Measurements from ENCODE around the gene NT5DC1.

Gene NT5DC1

DNA sequence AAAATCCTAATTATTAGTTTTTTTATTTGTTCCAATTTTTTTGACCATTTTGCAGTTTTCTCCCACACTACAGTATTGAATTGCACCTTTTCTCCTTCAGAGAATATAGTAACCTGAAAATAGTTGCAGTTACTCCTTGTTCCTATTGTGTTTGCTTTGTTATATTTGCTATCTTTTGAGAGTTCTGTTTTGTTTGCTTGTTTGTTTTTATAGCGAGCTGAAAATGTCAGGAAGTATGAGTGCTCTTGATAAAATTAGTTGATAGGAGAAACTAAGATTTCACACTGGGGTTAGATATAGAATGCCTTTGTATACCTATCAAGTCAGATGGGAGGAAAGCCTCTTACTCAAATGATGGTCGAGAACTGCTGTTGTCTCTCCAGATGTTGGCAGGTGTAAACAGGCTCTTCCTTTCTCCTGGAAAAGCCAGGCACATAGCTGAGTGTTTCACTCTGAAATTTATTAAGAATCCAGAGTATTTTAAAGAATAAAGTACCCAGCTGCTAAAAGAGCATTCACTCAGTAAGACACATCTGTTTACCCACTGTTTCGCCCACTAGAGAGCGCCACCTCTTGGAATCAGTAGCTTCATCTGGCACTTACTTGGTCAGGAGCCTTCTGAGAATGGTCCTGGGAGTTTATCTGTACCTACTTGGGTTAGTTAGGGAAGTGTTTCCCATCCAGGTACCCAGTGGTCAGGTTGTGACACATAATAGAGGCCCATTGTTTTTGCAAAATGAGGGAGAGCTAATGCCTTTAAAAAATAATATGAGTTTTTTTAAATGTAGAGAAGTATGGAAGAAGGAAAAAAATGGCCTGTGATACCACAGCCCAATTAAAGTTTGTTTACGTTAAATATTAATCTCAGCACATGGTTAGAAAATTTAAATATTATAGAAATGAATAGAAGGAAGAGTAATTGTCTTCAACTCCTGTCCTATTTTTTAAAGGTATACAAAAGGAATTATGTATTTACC is 11.2 kb downstream of the NT5DC1 start:
- Histone ChIP-seq H3K9me3 (ENCODE audit: control insufficient read depth, low read length) (no peaks in the 10 kb centered on the region), H3K79me2 (peaks cover 5% of the 10 kb centered on the region), H3K27ac (no peak overlapping the region), H3K36me3 (ENCODE audit: control insufficient read depth, insufficient read depth, low read length) (no peaks in the 10 kb centered on the region), H3K4me2 (ENCODE audit: low read length) (no peak overlapping the region), H3K27me3 (ENCODE audit: control insufficient read depth, insufficient read depth, low read length) (no peaks in the 10 kb centered on the region), H3K4me3 (ENCODE audit: low read depth, low read length) (no peak overlapping the region), H3K9ac (no peak overlapping the region), H2AFZ (no peak overlapping the region), H3K4me1 (no peaks in the 10 kb centered on the region)
- TF ChIP-seq, protein P1, sequence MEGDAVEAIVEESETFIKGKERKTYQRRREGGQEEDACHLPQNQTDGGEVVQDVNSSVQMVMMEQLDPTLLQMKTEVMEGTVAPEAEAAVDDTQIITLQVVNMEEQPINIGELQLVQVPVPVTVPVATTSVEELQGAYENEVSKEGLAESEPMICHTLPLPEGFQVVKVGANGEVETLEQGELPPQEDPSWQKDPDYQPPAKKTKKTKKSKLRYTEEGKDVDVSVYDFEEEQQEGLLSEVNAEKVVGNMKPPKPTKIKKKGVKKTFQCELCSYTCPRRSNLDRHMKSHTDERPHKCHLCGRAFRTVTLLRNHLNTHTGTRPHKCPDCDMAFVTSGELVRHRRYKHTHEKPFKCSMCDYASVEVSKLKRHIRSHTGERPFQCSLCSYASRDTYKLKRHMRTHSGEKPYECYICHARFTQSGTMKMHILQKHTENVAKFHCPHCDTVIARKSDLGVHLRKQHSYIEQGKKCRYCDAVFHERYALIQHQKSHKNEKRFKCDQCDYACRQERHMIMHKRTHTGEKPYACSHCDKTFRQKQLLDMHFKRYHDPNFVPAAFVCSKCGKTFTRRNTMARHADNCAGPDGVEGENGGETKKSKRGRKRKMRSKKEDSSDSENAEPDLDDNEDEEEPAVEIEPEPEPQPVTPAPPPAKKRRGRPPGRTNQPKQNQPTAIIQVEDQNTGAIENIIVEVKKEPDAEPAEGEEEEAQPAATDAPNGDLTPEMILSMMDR (IDR thresholded peaks at IDR 0.05): peak; percentile 31

DNA sequence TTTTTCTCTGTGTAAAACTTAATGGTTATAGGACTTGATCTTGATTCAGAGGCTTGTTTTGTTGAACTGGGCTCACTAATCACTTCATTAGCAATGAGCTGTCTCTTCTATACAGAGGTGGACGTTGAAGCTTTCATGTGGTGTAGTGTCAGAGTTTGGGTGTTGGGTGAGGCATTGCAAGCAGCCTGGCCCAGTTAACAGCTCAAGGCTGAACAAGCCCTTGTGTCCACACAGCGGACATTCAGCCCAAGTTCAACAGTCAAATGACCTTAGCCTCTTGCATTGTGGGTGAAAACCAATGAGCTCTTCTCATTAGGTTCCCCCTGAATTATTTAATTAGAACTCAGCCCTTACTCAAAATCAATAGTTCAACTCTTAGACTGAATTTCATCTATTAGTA is 12.7 kb downstream of the NT5DC1 start:
- no peaks in the 10 kb centered on the region for H3K36me3 ChIP-seq (ENCODE audit: control insufficient read depth, insufficient read depth, low read length)
- no peaks in the 10 kb centered on the region for H3K27me3 ChIP-seq (ENCODE audit: control insufficient read depth, insufficient read depth, low read length)
- H3K4me1 ChIP-seq: no peaks in the 10 kb centered on the region
- no peak overlapping the region for H3K4me2 ChIP-seq (ENCODE audit: low read length)
- no peaks in the 10 kb centered on the region for H3K9me3 ChIP-seq (ENCODE audit: control insufficient read depth, low read length)
- no peak overlapping the region for H3K9ac ChIP-seq
- H3K4me3 ChIP-seq (ENCODE audit: low read depth, low read length): no peak overlapping the region
- TF ChIP-seq, protein P1 (IDR thresholded peaks at IDR 0.05): no peak
- H3K27ac ChIP-seq: no peak overlapping the region
- no peak overlapping the region for H2AFZ ChIP-seq
- H3K79me2 ChIP-seq: peaks cover 5% of the 10 kb centered on the region

DNA sequence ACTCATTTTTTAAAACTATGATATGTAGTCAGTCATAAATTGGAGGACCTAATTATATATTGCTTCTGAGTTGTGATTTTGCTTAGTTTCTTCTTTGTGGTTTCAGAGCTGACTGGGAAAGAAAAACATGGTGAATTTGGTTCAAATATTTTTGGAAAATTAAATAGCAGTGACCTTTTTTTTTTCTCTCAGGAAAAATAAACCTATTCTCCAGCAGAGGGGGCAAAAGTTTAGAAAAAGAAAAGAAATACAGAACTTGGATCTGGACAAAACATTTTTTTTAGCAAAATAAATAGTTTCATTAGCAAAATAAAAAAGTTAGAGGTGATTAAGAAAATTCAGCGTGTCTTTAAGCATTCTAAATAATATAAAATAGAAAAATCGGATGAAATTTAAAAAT is 15.1 kb downstream of the NT5DC1 start:
- Histone ChIP-seq H3K4me1 (no peaks in the 10 kb centered on the region), H3K27me3 (ENCODE audit: control insufficient read depth, insufficient read depth, low read length) (no peaks in the 10 kb centered on the region), H3K4me2 (ENCODE audit: low read length) (no peak overlapping the region), H2AFZ (no peak overlapping the region), H3K79me2 (no peaks in the 10 kb centered on the region), H3K4me3 (ENCODE audit: low read depth, low read length) (no peak overlapping the region), H3K27ac (no peak overlapping the region), H3K9me3 (ENCODE audit: control insufficient read depth, low read length) (no peaks in the 10 kb centered on the region), H3K36me3 (ENCODE audit: control insufficient read depth, insufficient read depth, low read length) (no peaks in the 10 kb centered on the region), H3K9ac (no peak overlapping the region)
- TF ChIP-seq, protein P1 (IDR thresholded peaks at IDR 0.05): peak; percentile 21

DNA sequence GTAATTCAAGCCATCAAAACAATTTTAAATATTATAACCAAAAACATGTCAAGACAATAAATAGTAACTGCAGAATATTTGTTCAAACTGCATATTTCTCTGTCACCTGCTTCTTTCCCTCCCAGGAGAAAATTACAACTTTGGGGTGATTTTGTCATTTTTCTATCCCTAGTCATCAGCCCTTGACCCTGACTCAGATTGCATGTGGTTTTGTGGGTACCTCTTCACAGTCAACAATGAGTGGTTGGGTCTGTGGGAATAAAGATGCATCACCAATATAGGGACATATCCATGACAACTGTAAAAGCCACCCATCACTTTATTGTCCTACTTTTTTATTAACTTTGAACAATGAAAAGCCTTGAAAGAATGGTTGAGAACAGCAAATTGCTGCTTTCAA is 18.0 kb downstream of the NT5DC1 start:
- Histone ChIP-seq H3K36me3 (ENCODE audit: control insufficient read depth, insufficient read depth, low read length) (no peaks in the 10 kb centered on the region), H3K4me3 (ENCODE audit: low read depth, low read length) (no peak overlapping the region), H3K9me3 (ENCODE audit: control insufficient read depth, low read length) (no peaks in the 10 kb centered on the region), H3K4me2 (ENCODE audit: low read length) (no peak overlapping the region), H3K27ac (no peak overlapping the region), H3K79me2 (no peaks in the 10 kb centered on the region), H3K9ac (no peak overlapping the region), H2AFZ (no peak overlapping the region), H3K27me3 (ENCODE audit: control insufficient read depth, insufficient read depth, low read length) (no peaks in the 10 kb centered on the region), H3K4me1 (no peaks in the 10 kb centered on the region)
- TF ChIP-seq, protein P1 (IDR thresholded peaks at IDR 0.05): no peak

Data from parathyroid adenoma (tissue), 2 donors.